ENCODE measurements around the gene PRKCE. TPM values are rescaled to one million over a fixed set of nuclear protein-coding genes. Genes with fewer than 3 reads are reported as not detected.

Gene PRKCE
- polyA plus RNA-seq, 3 donors: 1.3 to 7.7 (median 2.3) TPM

DNA sequence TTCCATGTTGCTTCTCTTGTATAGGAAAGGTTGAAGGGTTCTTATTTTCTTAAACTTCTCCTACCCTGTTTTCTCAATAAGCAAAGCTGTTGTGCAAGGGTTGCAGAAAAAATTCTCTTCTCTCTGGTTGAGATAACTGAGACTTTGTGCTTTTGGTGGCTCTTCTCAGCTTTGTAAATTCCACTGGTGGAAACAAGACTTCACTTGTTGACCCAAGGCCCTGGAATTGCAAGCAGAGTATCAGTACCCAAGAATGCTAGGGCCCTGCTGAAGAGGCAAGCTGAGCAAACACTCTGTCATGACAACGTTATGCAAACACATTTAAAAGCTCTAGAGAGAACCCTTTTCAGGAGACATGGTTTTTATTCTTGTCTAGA, 351.0 kb downstream of the PRKCE start:
- H3K27ac ChIP-seq (ENCODE audit: low read depth in 1 of 2, low read length in 2 of 2): no peak overlapping the region
- H3K9ac ChIP-seq (ENCODE audit: insufficient read depth, low read length, poor library complexity, severe bottlenecking): no peak overlapping the region
- intact Hi-C loops (cut with micrococcal nuclease): loop anchor here in 1 of 2 donors (10.0 kb wide), 1 partner anchor 362 kb away; no protein-coding TSS in a partner anchor
- Mint-ChIP-seq H3K4me1 (no peaks in the 10 kb centered on the region), H3K27me3 (ENCODE audit: low read depth in 3 of 3) (no peaks in the 10 kb centered on the region), H3K36me3 (peaks cover 44 to 59% of the 10 kb centered on the region in 2 donors), H3K27ac (no peak overlapping the region), H3K9me3 (no peaks in the 10 kb centered on the region), H3K4me3 (no peak overlapping the region)
- peaks cover 28 to 58% of the 10 kb centered on the region in 2 donors for H3K36me3 ChIP-seq (replicated peaks in 1 of 2; ENCODE audit: control insufficient read depth in 1 of 2, insufficient read depth in 2 of 2, low read length in 2 of 2)
- no peaks in the 10 kb centered on the region for H3K4me1 ChIP-seq (ENCODE audit: control insufficient read depth in 1 of 2, insufficient read depth in 2 of 2, low read length in 2 of 2)
- H3K4me3 ChIP-seq (replicated peaks in 1 of 3; ENCODE audit: low read depth in 2 of 3, low read length in 3 of 3): no peak overlapping the region
- no CpG with 5 or more reads among the region's 1 CpG for WGBS (ENCODE audit: insufficient coverage)
- no peak for DNase-seq
- H3K9me3 ChIP-seq (replicated peaks in 1 of 2; ENCODE audit: control insufficient read depth in 1 of 2, insufficient read depth in 1 of 2, low read length in 2 of 2): no peaks in the 10 kb centered on the region
- H2AFZ ChIP-seq (ENCODE audit: insufficient read depth, low read depth, low read length, poor library complexity, severe bottlenecking): no peak overlapping the region
- H4K20me1 ChIP-seq (ENCODE audit: insufficient read depth, low read length): no peaks in the 10 kb centered on the region
- no peaks in the 10 kb centered on the region for H3K79me2 ChIP-seq (ENCODE audit: insufficient read depth, low read length)
- TF ChIP-seq, protein P1, sequence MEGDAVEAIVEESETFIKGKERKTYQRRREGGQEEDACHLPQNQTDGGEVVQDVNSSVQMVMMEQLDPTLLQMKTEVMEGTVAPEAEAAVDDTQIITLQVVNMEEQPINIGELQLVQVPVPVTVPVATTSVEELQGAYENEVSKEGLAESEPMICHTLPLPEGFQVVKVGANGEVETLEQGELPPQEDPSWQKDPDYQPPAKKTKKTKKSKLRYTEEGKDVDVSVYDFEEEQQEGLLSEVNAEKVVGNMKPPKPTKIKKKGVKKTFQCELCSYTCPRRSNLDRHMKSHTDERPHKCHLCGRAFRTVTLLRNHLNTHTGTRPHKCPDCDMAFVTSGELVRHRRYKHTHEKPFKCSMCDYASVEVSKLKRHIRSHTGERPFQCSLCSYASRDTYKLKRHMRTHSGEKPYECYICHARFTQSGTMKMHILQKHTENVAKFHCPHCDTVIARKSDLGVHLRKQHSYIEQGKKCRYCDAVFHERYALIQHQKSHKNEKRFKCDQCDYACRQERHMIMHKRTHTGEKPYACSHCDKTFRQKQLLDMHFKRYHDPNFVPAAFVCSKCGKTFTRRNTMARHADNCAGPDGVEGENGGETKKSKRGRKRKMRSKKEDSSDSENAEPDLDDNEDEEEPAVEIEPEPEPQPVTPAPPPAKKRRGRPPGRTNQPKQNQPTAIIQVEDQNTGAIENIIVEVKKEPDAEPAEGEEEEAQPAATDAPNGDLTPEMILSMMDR (IDR thresholded peaks at IDR 0.05): no peak
- H3K4me2 ChIP-seq (replicated peaks; ENCODE audit: extremely low read depth, low read length, poor library complexity, severe bottlenecking): no peak overlapping the region
- H3K27me3 ChIP-seq (ENCODE audit: control insufficient read depth in 2 of 2, insufficient read depth in 2 of 2, low read length in 2 of 2): no peaks in the 10 kb centered on the region

DNA sequence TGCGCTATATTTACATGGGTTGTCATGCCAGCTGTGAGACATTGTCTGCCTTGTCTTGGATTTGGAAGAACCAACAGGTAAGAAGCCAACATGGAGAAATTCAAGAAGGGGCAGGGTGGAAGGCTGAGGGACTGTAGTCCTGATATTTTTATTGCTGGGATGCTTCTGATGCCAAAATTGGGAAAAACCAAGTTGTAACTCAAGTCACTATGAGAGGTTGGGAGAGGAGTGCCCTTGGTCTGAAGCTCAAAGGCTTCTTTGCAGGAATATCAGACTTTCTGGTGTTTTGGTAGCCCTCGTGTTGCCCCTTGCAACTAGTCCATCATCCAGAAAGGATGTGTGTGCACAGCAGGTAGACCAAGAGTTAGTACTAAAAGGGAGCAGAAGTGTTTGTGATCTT, 351.5 kb downstream of the PRKCE start:
- 67% methylated on average over 2 of the region's 2 CpGs for WGBS (ENCODE audit: insufficient coverage)
- H3K36me3 ChIP-seq (replicated peaks in 1 of 2; ENCODE audit: control insufficient read depth in 1 of 2, insufficient read depth in 2 of 2, low read length in 2 of 2): peaks cover 33 to 62% of the 10 kb centered on the region in 2 donors

More for the DNA sequence above, 351.5 kb downstream of the PRKCE start:
- no peak overlapping the region for H3K4me2 ChIP-seq (replicated peaks; ENCODE audit: extremely low read depth, low read length, poor library complexity, severe bottlenecking)
- no peak overlapping the region for H2AFZ ChIP-seq (ENCODE audit: insufficient read depth, low read depth, low read length, poor library complexity, severe bottlenecking)
- H3K27ac ChIP-seq (ENCODE audit: low read depth in 1 of 2, low read length in 2 of 2): no peak overlapping the region
- Mint-ChIP-seq H3K36me3 (peaks cover 48 to 64% of the 10 kb centered on the region in 2 donors), H3K27ac (no peak overlapping the region), H3K9me3 (no peaks in the 10 kb centered on the region), H3K4me1 (no peaks in the 10 kb centered on the region), H3K4me3 (no peak overlapping the region), H3K27me3 (ENCODE audit: low read depth in 3 of 3) (no peaks in the 10 kb centered on the region)
- no peaks in the 10 kb centered on the region for H4K20me1 ChIP-seq (ENCODE audit: insufficient read depth, low read length)
- H3K27me3 ChIP-seq (ENCODE audit: control insufficient read depth in 2 of 2, insufficient read depth in 2 of 2, low read length in 2 of 2): no peaks in the 10 kb centered on the region
- H3K9ac ChIP-seq (ENCODE audit: insufficient read depth, low read length, poor library complexity, severe bottlenecking): no peak overlapping the region
- no peak overlapping the region for H3K4me3 ChIP-seq (replicated peaks in 1 of 3; ENCODE audit: low read depth in 2 of 3, low read length in 3 of 3)
- no peaks in the 10 kb centered on the region for H3K79me2 ChIP-seq (ENCODE audit: insufficient read depth, low read length)
- TF ChIP-seq, protein P1 (IDR thresholded peaks at IDR 0.05): no peak
- intact Hi-C loops (cut with micrococcal nuclease): loop anchor here in 1 of 2 donors (10.0 kb wide), 1 partner anchor 362 kb away; no protein-coding TSS in a partner anchor
- H3K4me1 ChIP-seq (ENCODE audit: control insufficient read depth in 1 of 2, insufficient read depth in 2 of 2, low read length in 2 of 2): no peaks in the 10 kb centered on the region
- H3K9me3 ChIP-seq (replicated peaks in 1 of 2; ENCODE audit: control insufficient read depth in 1 of 2, insufficient read depth in 1 of 2, low read length in 2 of 2): no peaks in the 10 kb centered on the region
- no peak for DNase-seq
